Activated CD8-positive, alpha-beta T cell treated with anti-CD3 and anti-CD28 coated beads for 36 hours (primary cell): ENCODE results near the gene ZNF24. TPM values are rescaled to one million over a fixed set of nuclear protein-coding genes. Genes with fewer than 3 reads are reported as not detected.

ENCODE experiments used
- ATAC-seq: fragments of 200-7000 bp; cut with Tn5 transposase; one replicate; pipeline ENCODE4 v1.10.0; 2021; ENCODE audit warnings: mild to moderate bottlenecking, moderate library complexity
- CTCF ChIA-PET: fragments of 350-600 bp; sonication (Branson Sonifier 250); formaldehyde crosslinking; loops from one replicate; lab custom pipeline; 2021; ENCODE audit warnings: antibody characterized with exemption; lab: Charles Lee
- POLR2A ChIA-PET: fragments of 350-600 bp; sonication (Branson Sonifier 250); formaldehyde crosslinking; loops from one replicate; lab custom pipeline; 2021; ENCODE audit warnings: antibody characterized with exemption; lab: Charles Lee
- DNase-seq: peaks from one replicate; pipeline ENCODE4 v3.0.0-alpha.2; 2020
- H3K27ac Mint-ChIP-seq: one replicate; pipeline ENCODE4 v1.8.0; 2021; ENCODE audit warnings: mild to moderate bottlenecking, mixed read lengths
- H3K27me3 Mint-ChIP-seq: one replicate; pipeline ENCODE4 v1.8.0; 2021; ENCODE audit warnings: mixed read lengths
- H3K36me3 Mint-ChIP-seq: one replicate; pipeline ENCODE4 v1.8.0; 2021; ENCODE audit warnings: low read depth, mixed read lengths
- H3K4me1 Mint-ChIP-seq: one replicate; pipeline ENCODE4 v1.8.0; 2021; ENCODE audit warnings: low read depth, mixed read lengths
- H3K4me3 Mint-ChIP-seq: one replicate; pipeline ENCODE4 v1.8.0; 2021; ENCODE audit warnings: mild to moderate bottlenecking, moderate library complexity, mixed read lengths
- H3K9me3 Mint-ChIP-seq: one replicate; pipeline ENCODE4 v1.8.0; 2021; ENCODE audit warnings: mixed read lengths
- CTCF ChIP-seq: fragments of 200-600 bp; IDR thresholded peaks from one replicate; pipeline ENCODE4 v1.8.0; 2022; ENCODE audit warnings: antibody characterized with exemption, mild to moderate bottlenecking
- intact Hi-C: fragments of 100-400 bp; cut with micrococcal nuclease; formaldehyde crosslinking; loops from one replicate; pipeline ENCODE4 v1.10.0; 2022
- total RNA-seq, 2 experiments: library from RNA; stranded (reverse); gene quantifications; one replicate each; pipeline ENCODE4 v1.2.3, GENCODE V29; 2021

Gene ZNF24
- total RNA-seq, 2 experiments from 2014 or later = 42.7 to 45.1 TPM

- intact Hi-C loops = loop anchor here (10.0 kb wide), 1 partner anchor 301 kb away; the partner anchor contains the start of gene MAPRE2
- POLR2A ChIA-PET = interaction anchor here (0.8 kb wide), 1 partner anchor 8 kb away, joined by 3 read pairs; no protein-coding TSS in a partner anchor
- Mint-ChIP-seq H3K4me1 (peaks cover 27% of the 10 kb centered on the region), H3K4me3 (no peak overlapping the region), H3K27me3 (no peaks in the 10 kb centered on the region), H3K36me3 (peaks cover 9% of the 10 kb centered on the region), H3K27ac (no peak overlapping the region), H3K9me3 (no peaks in the 10 kb centered on the region)
- no peak for TF ChIP-seq CTCF
- CTCF ChIA-PET = interaction anchor here (1.0 to 3.4 kb wide), 3 partner anchors 9 to 316 kb away, joined by 3 to 21 read pairs (median 6); no protein-coding TSS in a partner anchor
- DNase-seq (no peak), ATAC-seq (no peak)
These were observed 1.7 kb upstream of the ZNF24 start for GRCh38 chr18:35345950-35346349.

- no peak for DNase-seq
- peak overlapping the region; percentile 95 for H3K27ac Mint-ChIP-seq
- peaks cover 30% of the 10 kb centered on the region for H3K4me1 Mint-ChIP-seq
- H3K27me3 Mint-ChIP-seq = no peaks in the 10 kb centered on the region
- H3K9me3 Mint-ChIP-seq = no peaks in the 10 kb centered on the region
- ChIA-PET POLR2A (interaction anchor here (0.8 to 1.9 kb wide), 2 partner anchors 7 to 56 kb away, joined by 3 to 9 read pairs; partner anchors contain the start of gene ZSCAN30), CTCF (interaction anchor here (1.0 to 3.4 kb wide), 3 partner anchors 10 to 316 kb away, joined by 3 to 21 read pairs (median 6); no protein-coding TSS in a partner anchor)
- H3K4me3 Mint-ChIP-seq = peak overlapping the region; percentile 92
- no peak for ATAC-seq
- peaks cover 11% of the 10 kb centered on the region for H3K36me3 Mint-ChIP-seq
- TF ChIP-seq CTCF = no peak
- intact Hi-C loops = loop anchor here (10.0 kb wide), 1 partner anchor 301 kb away; the partner anchor contains the start of gene MAPRE2
These were observed 1.3 kb upstream of the ZNF24 start for GRCh38 chr18:35345460-35345921.

- H3K27ac Mint-ChIP-seq = peak overlapping the region; percentile 95
- no peak for TF ChIP-seq CTCF
- ATAC-seq (no peak), DNase-seq (no peak)
- ChIA-PET POLR2A (interaction anchor here (0.6 to 1.9 kb wide), 6 partner anchors 11 to 110 kb away, joined by 3 to 9 read pairs (median 4); partner anchors contain the start of gene ZSCAN30), CTCF (interaction anchor here (0.9 to 3.4 kb wide), 7 partner anchors 10 to 315 kb away, joined by 3 to 21 read pairs (median 4); no protein-coding TSS in a partner anchor)
- H3K27me3 Mint-ChIP-seq = no peaks in the 10 kb centered on the region
- H3K36me3 Mint-ChIP-seq = peaks cover 17% of the 10 kb centered on the region
- intact Hi-C loops = loop anchor here (5.0 to 10.0 kb wide), 2 partner anchors 103 to 300 kb away; partner anchors contain the start of genes MAPRE2 and ZNF397
- no peaks in the 10 kb centered on the region for H3K9me3 Mint-ChIP-seq
- H3K4me1 Mint-ChIP-seq = peaks cover 36% of the 10 kb centered on the region
- H3K4me3 Mint-ChIP-seq = peak overlapping the region; percentile 92
These were observed 678 bp upstream of the ZNF24 start for GRCh38 chr18:35344736-35345459.

- H3K9me3 Mint-ChIP-seq = no peaks in the 10 kb centered on the region
- POLR2A ChIA-PET = interaction anchor here (0.7 to 1.9 kb wide), 5 partner anchors 54 to 109 kb away, joined by 3 to 9 read pairs (median 3); partner anchors contain the start of gene ZSCAN30
- no peaks in the 10 kb centered on the region for H3K27me3 Mint-ChIP-seq
- intact Hi-C loops = loop anchor here (5.0 to 10.0 kb wide), 2 partner anchors 101 to 299 kb away; partner anchors contain the start of genes MAPRE2 and ZNF397
- peak overlapping the region; percentile 95 for H3K27ac Mint-ChIP-seq
- no peak for DNase-seq
- TF ChIP-seq CTCF = no peak
- H3K36me3 Mint-ChIP-seq = peaks cover 30% of the 10 kb centered on the region
- CTCF ChIA-PET = interaction anchor here (0.9 to 1.3 kb wide), 2 partner anchors 9 to 43 kb away, joined by 4 read pairs; no protein-coding TSS in a partner anchor
- peaks cover 49% of the 10 kb centered on the region for H3K4me1 Mint-ChIP-seq
- H3K4me3 Mint-ChIP-seq = peak overlapping the region; percentile 92
- peak; percentile 3 for ATAC-seq
These were observed 708 bp downstream of the ZNF24 start for GRCh38 chr18:35343488-35343935.
